Measurements from ENCODE around the gene AXIN2.
"Not testable (repeated sequence)": the region's sequence is repeated elsewhere in the genome, so short reads cannot be mapped to it uniquely, and the experiment has no call there.

The AXIN2 gene

DNA sequence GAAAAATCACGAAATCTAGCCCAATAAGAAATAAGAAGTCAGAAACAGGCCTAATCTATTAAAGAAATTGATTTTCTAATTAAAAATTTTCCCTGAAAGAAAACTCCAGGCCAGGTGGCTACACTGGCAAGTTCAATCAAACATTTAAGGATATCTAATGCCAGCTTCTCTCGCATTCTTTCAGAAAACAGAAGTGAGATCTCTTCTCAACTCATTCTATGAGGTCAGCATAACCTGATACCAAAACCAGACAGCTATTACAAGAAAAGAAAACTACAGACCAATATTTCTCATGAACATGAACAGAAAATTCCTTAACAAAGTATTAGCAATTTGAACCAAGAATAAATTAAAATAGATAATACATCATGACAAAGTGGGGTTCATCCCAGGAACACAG lies 52.4 kb downstream of the AXIN2 start:
- Mint-ChIP-seq H3K27ac (no peak overlapping the region), H3K36me3 (ENCODE audit: low read depth) (peaks cover 3% of the 10 kb centered on the region), H3K27me3 (ENCODE audit: low read depth) (peaks cover 10% of the 10 kb centered on the region), H3K4me1 (peaks cover 2% of the 10 kb centered on the region), H3K9me3 (peaks cover 12% of the 10 kb centered on the region), H3K4me3 (no peak overlapping the region)
- TF ChIP-seq, protein P1, sequence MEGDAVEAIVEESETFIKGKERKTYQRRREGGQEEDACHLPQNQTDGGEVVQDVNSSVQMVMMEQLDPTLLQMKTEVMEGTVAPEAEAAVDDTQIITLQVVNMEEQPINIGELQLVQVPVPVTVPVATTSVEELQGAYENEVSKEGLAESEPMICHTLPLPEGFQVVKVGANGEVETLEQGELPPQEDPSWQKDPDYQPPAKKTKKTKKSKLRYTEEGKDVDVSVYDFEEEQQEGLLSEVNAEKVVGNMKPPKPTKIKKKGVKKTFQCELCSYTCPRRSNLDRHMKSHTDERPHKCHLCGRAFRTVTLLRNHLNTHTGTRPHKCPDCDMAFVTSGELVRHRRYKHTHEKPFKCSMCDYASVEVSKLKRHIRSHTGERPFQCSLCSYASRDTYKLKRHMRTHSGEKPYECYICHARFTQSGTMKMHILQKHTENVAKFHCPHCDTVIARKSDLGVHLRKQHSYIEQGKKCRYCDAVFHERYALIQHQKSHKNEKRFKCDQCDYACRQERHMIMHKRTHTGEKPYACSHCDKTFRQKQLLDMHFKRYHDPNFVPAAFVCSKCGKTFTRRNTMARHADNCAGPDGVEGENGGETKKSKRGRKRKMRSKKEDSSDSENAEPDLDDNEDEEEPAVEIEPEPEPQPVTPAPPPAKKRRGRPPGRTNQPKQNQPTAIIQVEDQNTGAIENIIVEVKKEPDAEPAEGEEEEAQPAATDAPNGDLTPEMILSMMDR (IDR thresholded peaks at IDR 0.05; ENCODE audit: unreplicated experiment in 3 of 3), result no peak

DNA sequence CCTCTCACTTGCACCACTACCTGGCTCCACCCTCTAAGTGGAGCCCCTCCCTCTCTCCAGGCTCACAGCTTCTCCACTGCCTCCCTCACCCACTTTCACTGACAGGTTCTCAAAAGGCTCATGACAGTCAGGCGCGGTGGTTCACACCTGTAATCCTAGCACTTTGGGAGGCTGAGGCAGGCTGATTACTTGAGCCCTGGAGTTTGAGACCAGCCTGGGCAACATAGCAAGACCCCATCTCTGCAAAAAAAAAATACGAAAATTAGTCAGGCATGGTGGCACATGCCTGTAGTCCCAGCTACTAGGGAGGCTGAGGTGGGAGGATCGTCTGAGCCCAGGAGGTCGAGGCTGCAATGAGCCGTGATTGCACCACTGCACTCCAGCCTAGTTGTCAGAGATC lies 56.8 kb downstream of the AXIN2 start:
- H3K4me3 Mint-ChIP-seq; H3K27ac Mint-ChIP-seq; H3K27me3 Mint-ChIP-seq (ENCODE audit: low read depth); H3K4me1 Mint-ChIP-seq; H3K9me3 Mint-ChIP-seq; H3K36me3 Mint-ChIP-seq (ENCODE audit: low read depth): not testable (repeated sequence)

DNA sequence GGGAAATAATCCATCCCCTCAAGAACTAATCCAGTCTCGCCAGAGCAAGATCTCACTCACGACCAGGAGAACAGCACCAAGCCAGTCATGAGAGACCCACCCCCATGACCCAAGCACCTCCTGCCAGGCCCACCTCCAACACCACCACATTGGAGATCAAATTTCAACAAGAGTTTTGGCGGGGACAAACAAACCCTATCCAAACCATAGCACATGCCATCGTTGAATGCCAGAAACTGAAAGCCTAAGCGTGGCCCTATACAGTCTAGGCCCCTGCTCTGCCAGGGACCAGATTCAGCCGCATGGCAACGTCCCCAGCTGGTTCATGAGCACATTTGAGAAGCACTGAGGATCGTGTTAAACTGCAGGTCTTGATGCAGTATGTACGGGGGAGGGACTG lies 57.3 kb downstream of the AXIN2 start:
- Mint-ChIP-seq H3K27ac (no peak overlapping the region), H3K27me3 (ENCODE audit: low read depth) (peaks cover 8% of the 10 kb centered on the region), H3K9me3 (peaks cover 6% of the 10 kb centered on the region), H3K36me3 (ENCODE audit: low read depth) (no peaks in the 10 kb centered on the region), H3K4me3 (no peak overlapping the region), H3K4me1 (no peaks in the 10 kb centered on the region)
- TF ChIP-seq, protein P1 (IDR thresholded peaks at IDR 0.05; ENCODE audit: unreplicated experiment in 3 of 3), result no peak

DNA sequence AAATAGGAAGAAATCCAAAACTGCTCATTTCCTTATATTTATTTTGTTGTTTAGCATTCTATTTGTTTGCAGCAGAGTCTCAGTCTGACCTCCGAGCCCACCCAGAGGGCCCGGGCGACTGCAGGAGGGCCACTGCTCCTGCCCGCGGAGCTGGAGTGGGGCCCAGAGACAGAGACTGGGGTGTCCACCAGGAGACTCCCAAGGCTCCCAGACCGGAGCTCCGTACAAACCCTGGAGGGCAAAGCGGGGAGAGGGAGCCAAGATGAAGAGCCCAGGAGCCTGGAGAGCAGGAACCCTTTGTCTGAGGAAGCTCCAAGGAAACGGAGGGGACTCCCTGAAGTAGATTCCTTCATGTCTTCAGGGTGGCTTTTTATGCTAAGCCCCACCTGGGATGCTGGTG lies 57.9 kb downstream of the AXIN2 start:
- TF ChIP-seq, protein P1 (IDR thresholded peaks at IDR 0.05; ENCODE audit: unreplicated experiment in 3 of 3), result no peak
- Mint-ChIP-seq H3K4me1 (no peaks in the 10 kb centered on the region), H3K9me3 (peaks cover 6% of the 10 kb centered on the region), H3K4me3 (no peak overlapping the region), H3K27ac (no peak overlapping the region), H3K27me3 (ENCODE audit: low read depth) (peaks cover 8% of the 10 kb centered on the region), H3K36me3 (ENCODE audit: low read depth) (no peaks in the 10 kb centered on the region)

DNA sequence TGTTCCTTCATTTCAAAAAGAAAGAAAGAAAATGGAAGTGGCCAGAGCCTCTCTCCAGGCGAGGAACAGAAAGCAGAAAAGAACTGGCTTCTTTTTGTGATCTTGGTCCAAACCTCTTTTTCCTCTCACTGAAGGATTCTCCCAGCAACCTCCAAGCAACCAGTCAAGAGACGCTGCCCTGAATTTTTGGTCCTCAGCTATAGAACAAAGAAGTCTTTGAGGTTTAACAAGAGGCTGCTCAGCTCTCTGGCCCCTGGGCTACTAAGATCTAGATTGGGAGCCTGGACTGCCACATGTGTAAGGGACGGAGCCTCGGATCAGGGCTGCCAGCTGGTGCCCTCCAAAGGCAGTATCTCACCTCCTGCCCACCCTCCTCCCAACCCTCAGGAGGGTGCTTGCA lies 62.6 kb downstream of the AXIN2 start:
- H3K4me3 Mint-ChIP-seq, result no peak overlapping the region
- H3K36me3 Mint-ChIP-seq (ENCODE audit: low read depth), result no peaks in the 10 kb centered on the region
- TF ChIP-seq, protein P1 (IDR thresholded peaks at IDR 0.05; ENCODE audit: unreplicated experiment in 3 of 3), result no peak
- H3K27me3 Mint-ChIP-seq (ENCODE audit: low read depth), result peaks cover 13% of the 10 kb centered on the region
- peaks cover 16% of the 10 kb centered on the region for H3K4me1 Mint-ChIP-seq
- H3K9me3 Mint-ChIP-seq, result no peaks in the 10 kb centered on the region
- H3K27ac Mint-ChIP-seq, result no peak overlapping the region

DNA sequence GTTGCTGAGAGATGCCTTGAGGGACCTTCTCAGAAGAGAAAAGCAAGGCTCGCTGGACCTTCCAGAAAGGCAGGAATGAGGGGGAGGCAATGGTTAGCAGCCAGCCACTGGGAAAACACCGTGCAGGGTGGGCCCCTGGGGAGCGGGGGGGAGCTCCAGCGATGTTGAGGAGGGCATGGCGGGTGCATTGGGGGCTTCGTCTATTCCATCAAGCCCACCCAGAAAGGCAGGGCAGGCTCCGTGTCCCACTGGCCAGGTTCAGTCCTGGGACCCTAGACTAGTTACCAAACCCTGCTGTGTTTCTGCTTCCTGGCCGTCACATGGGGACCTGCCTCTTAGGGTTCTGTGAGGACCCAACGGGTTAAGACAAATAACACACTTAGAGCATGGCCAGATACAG lies 64.6 kb downstream of the AXIN2 start:
- no peaks in the 10 kb centered on the region for H3K36me3 Mint-ChIP-seq (ENCODE audit: low read depth)
- no peak overlapping the region for H3K4me3 Mint-ChIP-seq
- H3K4me1 Mint-ChIP-seq, result peaks cover 16% of the 10 kb centered on the region
- H3K27ac Mint-ChIP-seq, result no peak overlapping the region
- peaks cover 13% of the 10 kb centered on the region for H3K27me3 Mint-ChIP-seq (ENCODE audit: low read depth)
- TF ChIP-seq, protein P1 (IDR thresholded peaks at IDR 0.05; ENCODE audit: unreplicated experiment in 3 of 3), result no peak
- H3K9me3 Mint-ChIP-seq, result no peaks in the 10 kb centered on the region

Data from nephron (organoid).